Measurements from ENCODE around the gene SEMA3E.

Gene SEMA3E

GRCh38 chr7:83640731-83641537, 8.0 kb downstream of the SEMA3E start:
- no peak for DNase-seq (ENCODE audit: low read depth, low spot score)

GRCh38 chr7:83640240-83640639, 8.7 kb downstream of the SEMA3E start:
- DNase-seq (ENCODE audit: low read depth, low spot score), result no peak

DNA sequence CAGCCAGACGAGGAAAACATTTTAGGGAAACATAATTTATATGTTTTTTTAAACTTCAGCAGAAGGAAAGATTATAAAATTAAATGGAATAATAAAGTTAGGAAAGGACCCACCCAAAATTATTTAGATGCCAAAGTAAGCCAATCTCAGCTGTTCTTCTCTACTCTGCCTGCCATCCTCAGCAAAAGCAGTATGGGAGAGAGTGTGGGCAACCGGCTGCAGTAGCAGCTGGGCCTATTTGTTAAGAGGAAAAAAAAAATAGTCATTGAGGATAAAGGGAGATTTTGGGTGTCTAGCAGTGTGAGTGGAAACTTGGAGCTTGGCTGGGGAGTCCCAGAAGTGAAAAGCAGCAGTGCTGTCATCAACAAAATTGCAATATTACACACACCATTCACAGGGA, 15.4 kb downstream of the SEMA3E start:
- DNase-seq (ENCODE audit: low read depth, low spot score), result no peak

DNA sequence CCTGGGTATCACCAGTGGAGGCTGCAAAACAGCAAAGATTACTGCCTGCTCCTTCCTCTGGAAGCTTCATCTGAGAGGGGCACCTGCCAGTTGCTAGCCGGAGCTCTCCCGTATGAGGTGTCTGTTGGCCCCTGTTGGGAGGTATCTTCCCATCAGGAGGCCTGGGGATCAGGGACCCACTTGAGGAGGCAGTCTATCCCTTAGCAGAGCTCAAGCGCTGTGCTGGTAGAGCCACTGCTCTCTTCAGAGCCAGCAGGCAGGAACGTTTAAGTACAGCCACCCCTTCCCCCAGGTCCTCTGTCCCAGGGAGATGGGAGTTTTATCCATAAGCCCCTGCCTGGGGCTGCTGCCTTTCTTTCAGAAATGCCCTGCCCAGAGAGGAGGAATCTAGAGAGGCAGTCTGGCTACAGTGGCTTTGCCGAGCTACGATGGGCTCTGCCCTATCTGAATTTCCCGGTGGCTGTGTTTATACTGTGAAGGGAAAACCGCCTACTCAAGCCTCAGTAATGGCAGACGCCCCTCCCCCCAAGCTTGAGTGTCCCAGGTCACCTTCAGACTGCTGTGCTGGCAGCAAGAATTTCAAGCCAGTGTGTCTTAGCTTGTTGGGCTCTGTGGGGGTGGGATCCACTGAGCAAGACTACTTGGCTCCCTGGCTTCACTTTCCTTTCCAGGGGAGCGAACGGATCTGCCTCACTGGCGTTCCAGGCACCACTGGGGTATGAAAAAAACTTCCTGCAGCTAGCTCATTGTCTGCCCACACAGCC, 19.6 kb downstream of the SEMA3E start:
- DNase-seq (ENCODE audit: low read depth, low spot score), result no peak

DNA sequence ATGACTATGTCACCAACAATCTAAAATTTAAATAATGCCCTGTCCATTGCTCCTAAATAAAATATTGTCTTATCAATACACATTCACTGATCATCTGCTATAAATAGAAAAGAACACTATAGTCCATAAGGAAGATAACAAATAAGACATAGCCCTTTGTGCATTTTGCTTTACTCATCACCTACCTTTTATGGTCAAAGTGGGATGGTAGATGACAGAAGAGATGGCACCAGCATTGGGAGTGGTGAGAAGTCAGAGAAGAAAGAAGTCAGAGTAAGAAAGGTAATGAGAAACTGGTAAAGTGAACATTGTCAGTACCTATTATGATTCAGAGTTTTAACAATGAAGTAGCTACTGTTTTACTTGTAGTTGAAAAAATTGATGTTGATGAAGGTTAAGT, 31.1 kb downstream of the SEMA3E start:
- DNase-seq (ENCODE audit: low read depth, low spot score), result no peak

DNA sequence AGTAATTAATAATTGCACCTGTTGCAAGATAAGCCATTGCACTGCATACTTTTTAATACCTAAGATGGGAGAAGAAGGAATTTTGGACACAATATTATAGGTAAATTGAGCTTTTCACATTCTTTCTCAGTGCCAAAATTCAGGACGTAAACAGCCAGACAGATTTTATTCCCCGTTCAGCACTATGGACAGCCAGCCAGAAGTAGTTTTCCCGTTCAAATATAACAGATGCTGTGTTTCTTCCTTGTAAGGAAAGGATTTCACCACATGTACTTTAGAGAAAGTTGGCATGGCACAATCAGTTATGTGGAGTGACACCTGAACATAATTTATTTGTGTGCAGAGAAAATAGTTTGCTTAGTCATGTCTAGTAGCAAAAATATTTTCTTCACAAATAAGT, 34.8 kb downstream of the SEMA3E start:
- DNase-seq (ENCODE audit: low read depth, low spot score), result peak; percentile 15

GRCh38 chr7:83613232-83613631, 35.7 kb downstream of the SEMA3E start:
- no peak for DNase-seq (ENCODE audit: low read depth, low spot score)

DNA sequence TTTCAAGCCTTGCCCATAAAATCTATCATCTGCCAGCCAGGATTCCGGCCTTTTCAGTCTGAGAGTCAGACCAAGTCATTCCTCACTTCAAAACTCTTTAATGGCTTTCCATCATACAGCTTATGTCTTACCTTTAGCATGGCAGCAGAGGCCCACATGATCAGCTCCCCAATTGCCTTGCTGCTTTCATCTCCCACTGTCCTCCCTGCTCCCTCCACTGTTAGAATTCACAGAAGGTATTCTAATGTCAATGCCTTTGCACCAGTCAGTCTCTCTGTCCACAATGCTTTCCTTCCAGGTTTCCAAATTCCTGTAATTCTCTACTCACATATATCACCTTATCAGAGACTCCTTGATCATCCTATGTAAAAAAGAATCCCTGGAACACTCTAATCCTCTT, 37.2 kb downstream of the SEMA3E start:
- DNase-seq (ENCODE audit: low read depth, low spot score), result no peak

GRCh38 chr7:83610649-83611304, 38.2 kb downstream of the SEMA3E start:
- DNase-seq (ENCODE audit: low read depth, low spot score), result no peak

DNA sequence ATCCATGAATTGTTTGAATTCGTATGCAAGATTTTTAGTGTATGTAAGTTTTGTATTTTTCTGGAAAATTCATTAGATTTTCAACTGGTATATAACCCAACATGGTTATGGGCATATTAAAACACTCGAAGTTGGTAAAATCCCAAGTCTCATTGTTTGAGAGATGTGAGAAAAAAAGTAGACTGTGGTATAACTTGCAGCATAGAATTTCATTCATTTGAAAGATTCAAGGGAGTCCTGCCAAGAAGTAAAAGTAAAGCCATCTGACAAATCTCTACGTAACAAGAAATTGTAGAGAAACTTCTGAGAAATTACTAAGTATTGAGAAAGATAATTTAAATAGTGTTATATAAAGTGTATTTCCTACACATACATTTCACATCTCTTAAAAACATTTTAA, 40.2 kb downstream of the SEMA3E start:
- DNase-seq (ENCODE audit: low read depth, low spot score), result peak; percentile 15

DNA sequence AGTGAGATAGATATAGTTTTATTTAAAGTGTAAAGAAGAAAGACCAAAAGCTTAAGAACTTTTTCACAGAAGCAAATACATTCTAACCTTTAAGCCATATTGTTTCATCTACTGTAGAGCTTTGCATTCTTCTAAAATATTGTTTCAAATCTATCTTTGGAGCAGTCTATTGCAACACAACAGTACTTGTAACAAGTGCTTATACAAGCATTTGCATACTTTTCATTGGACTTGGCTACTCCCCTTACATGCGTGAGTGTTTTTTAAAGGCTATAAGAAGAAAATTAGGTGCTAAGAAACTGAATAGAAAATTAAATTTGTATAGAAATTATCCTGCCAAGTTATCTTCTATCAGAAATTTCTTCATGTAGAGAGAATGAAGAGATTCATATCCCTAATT, 45.3 kb downstream of the SEMA3E start:
- no peak for DNase-seq (ENCODE audit: low read depth, low spot score)

DNA sequence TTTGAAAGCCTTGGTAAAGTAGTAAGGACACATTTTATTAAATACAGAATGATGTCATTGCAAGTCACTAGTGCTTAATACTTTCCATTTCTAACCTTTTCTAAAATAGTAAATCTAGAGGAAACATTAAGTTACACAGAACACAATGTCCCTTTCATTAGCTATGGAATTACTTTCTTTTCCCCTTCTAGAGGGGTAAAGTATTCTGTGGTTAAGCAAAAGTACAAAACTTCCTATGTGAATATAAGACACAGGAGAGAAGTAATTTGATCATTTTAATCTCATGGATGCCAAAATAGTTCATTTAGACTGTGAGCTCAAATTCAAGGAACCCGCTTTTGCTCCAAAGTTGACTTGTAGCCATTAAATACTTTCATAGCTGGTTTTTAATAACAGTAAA, 49.8 kb downstream of the SEMA3E start:
- DNase-seq (ENCODE audit: low read depth, low spot score), result peak; percentile 24

DNA sequence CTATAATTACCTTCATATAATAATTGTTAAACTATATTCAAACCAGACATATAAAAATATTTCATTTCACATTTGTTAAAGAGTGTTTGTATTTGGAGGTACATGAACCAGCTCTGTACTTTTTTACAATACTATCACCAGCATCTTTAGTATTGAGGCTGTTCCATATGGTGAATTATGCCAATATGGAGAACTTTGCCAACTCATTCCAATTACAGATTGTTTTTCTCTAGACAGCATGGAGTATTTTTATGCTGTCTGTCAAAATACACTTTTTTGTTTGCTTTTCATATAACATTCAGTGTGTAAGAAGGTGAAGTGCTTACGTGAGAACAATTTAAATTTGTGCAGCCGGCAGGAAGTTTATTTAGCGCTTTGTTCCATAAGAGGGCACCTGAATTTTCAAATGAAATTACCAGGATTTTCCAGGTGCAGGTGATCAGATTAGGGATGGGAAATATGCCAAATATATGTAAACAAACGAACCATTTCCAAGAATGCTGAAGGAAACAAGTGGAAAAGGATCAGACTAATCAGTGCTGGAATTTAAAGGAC, 54.9 kb downstream of the SEMA3E start:
- no peak for DNase-seq (ENCODE audit: low read depth, low spot score)

- DNase-seq (ENCODE audit: low read depth, low spot score), result no peak
Measured at GRCh38 chr7:83588602-83589240, 60.2 kb downstream of the SEMA3E start.

- no peak for DNase-seq (ENCODE audit: low read depth, low spot score)
Measured at GRCh38 chr7:83586281-83586680, 62.7 kb downstream of the SEMA3E start.

DNA sequence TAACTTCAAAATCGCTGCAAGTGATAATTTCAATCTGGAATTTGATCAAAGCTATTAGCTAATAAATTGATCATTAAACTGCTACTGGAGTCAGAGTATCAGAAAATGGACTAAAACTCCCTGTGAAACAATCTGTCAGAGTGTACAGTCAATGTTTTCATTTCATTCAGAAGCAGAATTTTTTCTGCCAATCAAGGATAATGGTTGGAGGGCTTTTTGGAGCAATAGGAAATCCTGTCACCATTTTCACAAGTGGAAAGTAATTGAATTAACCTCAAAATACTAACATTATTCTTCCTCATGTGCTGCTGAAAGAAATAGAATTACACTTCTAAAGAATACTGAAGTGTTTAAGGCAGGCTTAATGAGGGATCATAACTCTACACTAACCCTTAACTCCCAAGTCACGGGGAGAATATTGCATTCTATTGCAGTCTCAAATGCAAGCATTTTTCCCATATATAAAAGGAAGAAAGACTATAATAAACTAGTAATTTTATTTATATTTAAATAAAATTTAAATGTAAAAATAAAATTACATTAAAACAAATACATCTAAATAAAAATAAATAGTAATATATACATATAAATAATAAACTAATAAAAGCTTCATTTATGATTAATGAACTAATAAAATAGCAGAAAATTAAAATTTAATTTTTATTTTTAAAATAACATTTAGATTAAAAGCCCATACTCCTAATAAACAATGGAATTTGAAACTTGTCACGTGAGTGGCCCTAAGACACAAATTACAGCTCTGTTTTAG, 67.1 kb downstream of the SEMA3E start:
- no peak for DNase-seq (ENCODE audit: low read depth, low spot score)

- peak; percentile 48 for DNase-seq (ENCODE audit: low read depth, low spot score)
Measured at GRCh38 chr7:83579740-83580139, 69.2 kb downstream of the SEMA3E start.

DNA sequence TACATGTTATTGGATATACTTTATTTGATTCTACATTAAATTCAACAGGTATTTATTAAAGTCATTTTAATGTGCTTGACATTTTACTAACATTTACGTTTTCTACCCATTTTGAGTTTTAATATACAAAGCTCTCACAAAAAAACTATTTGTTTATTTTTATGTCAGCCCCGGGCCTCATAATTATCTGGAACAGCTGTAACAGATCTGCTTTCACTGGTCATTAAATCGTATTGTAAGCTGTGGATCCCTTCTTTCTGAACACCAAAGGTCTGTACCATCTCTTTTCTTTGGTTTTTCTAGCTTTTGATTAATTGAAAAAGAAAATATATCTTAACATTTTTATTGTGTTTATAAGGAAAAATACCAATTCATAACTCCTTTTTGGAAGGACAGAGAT, 73.5 kb downstream of the SEMA3E start:
- DNase-seq (ENCODE audit: low read depth, low spot score), result no peak

DNA sequence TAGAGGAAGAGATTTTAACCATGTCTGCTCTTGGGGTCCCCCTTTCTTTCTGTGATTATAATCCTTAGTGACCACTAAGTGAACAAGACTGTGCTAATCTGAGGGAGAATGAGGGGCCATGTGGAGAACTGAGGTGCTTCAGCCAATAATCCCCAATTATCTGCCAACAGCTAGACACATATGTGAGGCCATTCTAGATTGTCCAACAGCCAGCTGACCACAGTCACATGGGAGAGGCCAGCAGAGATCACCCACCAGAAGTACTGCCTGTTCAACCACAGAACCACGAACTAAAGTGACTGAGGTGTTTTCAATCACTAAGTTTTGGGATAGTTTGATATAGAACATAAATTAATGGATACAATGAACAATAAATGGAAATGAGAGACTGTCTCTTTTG, 74.3 kb downstream of the SEMA3E start:
- DNase-seq (ENCODE audit: low read depth, low spot score), result no peak

DNA sequence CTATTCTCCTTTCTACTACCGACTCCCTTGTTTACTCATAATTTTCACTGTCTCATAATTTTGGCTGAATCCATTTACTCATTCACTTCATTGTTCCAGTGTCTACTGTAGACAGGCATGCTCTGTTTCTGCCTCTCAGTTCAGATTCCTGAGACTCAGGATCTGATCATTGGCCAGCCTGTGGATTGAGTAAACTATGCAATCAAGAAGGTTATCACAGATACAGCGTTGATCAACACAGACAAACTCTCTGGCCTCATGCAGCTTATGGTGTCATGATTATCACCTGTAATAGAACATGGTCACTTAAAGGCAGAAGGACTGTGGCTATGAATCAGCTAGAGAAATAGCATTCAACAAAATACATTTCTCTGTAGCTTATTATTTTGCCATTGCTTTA, 86.0 kb downstream of the SEMA3E start:
- no peak for DNase-seq (ENCODE audit: low read depth, low spot score)

DNA sequence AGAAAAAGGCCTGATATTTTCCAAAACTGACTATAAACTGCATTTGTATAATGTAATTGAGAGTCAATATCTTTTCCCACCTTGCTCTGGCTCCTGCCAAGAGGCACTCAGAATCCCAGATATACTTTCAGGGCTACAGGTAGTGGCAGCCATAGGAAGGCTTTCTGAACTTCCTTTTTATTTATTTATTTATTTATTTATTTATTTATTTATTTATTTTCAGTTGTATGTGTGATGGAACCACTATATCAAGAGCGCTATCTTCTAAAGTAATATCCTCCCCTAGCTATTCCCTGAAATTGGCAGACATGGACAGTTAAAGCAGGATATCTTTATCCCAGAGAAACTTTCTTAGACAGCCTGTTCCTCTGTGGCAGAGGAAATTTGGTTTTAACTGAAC, 86.7 kb downstream of the SEMA3E start:
- DNase-seq (ENCODE audit: low read depth, low spot score), result no peak

Measured in astrocyte of the hippocampus (primary cell).